HG02588 (cell line): ENCODE measurements around the gene CKB.

Source experiments
- ATAC-seq: cut with Tn5 transposase; IDR thresholded peaks from one replicate; pipeline ENCODE4 v1.9.1; 2021; ENCODE audit warnings: mild to moderate bottlenecking, moderate library complexity; ENCODE audit not compliant: unreplicated experiment

Gene CKB

DNA sequence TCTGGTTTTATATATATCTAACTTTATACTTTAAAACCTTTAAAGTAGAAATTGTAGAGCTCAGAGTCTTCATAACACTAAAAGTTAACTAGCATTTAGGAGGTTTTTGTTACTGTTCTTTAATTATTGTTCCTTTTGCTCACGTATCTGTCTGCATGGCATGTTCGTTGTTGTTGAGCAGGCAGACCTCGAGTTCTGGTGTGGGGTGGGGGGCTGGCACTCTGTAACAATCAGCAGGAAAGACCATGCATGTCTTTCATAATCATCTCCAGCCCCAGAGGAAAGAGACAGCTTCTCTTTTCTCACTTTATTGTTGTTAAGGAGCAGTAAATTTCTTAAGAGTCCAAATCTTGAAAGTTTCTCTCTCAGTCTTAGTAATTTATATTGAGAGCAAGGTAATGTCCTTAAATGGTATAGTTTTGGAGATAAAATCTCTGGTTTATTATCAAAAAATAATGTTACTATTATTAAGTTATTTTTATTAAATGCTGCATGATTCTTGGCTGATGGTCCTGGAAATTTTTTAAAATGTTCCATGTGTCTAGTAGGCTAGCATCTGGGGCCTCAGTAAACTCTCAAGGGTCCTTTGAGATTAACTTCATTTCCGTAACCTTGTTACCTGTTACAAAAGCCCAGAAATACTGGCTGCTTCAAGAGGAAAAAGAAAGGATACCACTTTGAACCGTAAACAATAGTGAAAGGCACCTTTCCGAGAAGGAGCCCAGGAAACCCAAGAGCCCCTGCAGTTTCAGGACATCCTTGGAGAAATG lies 30.3 kb downstream of the CKB start:
- ATAC-seq: no peak

DNA sequence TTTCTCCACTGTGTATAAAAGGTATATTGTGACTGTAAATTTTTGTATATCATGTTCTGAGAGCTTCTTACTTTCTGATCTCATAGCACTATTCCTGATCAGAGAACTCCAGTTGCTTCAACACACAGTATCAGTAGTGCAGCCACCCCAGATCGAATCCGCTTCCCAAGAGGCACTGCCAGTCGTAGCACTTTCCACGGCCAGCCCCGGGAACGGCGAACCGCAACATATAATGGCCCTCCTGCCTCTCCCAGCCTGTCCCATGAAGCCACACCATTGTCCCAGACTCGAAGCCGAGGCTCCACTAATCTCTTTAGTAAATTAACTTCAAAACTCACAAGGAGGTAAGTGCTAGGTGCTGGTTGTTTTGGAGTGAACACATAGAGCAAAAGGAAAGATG lies 30.9 kb downstream of the CKB start:
- ATAC-seq: no peak

DNA sequence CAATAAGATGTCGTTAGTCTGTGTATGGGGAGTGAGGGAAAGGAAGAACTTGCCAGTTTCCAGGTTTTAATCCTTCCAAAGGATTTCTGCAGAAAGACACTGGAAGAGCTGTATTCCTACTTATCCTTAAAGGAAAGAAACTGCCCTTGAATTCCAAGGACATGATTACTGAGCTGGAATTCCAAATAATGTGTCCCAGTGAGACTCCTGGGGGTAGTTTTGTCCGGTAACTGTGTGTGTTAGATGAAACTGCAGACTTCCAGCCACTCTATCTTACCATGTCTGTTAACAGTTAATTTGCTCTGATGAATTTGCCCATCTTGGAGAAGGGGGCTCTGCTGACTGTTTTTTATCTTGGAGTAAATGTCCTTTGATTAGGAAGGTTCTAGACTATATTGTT lies 33.0 kb downstream of the CKB start:
- ATAC-seq: no peak

DNA sequence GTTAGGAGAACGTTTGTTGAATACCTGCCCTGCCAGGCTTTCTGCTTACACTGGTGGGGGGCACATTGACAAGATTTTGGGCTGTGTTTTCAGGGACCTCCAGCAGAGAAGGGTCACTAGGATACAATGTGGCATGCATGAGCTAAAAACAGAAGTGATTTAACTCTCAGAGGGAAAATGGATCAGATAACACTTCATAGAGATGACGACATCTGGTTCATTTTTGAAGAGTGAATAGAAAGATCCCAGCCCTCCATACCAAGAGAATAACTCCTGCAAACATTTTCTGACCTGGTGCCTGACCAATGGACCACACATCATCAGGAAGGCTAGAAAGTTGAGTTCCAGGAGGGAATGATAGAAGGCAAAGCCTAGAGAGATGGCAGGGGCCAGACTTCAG lies 33.7 kb downstream of the CKB start:
- ATAC-seq: no peak

DNA sequence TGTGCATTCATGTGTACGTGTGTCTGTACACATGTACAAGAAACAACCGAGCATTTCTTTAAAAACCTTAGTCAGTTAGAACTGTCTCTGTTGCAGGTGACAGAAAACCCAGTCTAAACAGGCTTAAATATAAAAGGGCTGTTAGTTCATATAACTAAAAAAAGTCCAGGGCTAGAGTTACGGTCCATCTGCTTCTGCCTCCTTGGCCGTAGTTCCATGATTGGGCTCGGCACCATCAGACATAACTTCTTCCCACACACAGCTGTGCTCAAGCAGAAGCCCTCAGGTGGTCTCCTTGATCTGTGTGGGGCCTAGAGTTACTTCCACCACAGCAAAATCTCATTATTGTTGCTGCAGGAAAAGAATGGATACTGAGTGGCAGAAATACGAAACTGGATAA lies 34.6 kb downstream of the CKB start:
- no peak for ATAC-seq

DNA sequence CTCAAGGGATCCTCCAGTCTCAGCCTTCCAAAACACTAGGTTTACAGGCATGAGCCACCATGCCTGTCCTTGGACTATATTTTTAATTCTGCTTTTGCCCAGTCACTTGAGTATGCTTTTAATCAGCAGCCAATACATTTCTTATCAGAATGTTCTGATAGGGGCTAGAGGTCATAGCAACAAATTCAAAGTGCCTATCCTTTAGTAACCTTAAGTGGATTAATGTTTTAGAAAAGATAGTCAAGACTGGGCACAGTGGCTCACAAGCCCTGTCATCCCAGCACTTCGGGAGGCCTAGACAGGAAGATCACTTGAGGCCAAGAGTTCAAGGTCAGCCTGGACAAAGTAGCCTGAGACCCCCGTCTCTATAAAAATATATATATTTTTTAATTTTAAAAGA lies 37.1 kb downstream of the CKB start:
- ATAC-seq: no peak

DNA sequence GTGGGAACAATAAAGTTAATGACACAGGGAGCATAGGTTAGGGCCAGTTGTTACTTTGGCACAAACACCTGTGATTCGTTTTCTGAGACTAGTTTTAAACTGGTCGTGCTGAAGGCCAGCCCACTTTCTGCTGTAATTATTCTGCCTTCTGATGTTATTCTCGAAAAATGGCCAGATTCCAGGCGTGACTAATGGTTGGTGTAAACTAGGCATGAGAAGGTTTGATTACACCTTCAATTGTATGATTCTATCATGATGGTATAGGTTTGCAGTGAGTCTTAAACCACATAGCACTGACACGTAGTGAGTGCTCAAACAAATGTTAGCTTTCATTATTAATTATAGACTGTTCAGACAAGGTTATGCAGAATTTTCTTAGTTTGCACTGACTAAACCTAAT lies 39.0 kb downstream of the CKB start:
- no peak for ATAC-seq

DNA sequence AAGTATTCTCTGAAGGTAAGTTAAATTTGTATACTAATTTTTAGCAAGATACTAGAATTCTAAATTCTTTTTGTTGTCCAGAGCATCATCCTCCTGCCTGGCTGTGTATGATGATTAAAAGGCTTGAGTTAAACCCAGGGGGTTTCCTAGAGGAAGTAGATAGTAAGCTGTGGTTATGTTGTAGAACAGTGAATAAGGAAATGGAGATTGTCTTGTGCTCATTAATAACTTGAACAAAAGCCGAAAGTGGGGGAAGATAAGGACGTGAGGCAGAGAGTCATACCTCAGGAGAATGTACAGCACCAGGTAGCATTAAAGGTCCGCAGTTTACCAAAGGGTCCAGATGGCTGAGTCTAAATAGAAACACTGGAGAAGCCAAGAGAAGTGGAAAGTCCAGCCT lies 42.0 kb downstream of the CKB start:
- no peak for ATAC-seq

DNA sequence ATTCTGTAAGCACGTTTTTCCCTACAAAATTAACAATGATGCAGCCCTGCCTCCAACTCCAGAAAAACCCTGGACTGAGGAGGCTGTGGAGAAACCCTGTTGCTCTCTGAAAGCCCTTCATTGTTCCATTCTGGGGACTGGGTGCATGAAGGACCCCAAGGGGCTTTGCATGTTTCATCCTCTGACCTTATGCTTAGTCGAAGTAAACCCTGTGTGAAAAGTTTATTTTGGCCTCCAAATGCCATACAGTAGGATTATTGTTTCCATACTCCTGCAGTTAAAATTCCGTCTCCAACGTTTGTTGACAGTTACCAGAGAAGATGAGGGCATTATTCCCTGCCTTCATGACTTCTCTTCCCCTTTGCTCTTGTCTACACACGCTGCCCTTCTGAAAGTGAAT lies 46.0 kb downstream of the CKB start:
- ATAC-seq: no peak

DNA sequence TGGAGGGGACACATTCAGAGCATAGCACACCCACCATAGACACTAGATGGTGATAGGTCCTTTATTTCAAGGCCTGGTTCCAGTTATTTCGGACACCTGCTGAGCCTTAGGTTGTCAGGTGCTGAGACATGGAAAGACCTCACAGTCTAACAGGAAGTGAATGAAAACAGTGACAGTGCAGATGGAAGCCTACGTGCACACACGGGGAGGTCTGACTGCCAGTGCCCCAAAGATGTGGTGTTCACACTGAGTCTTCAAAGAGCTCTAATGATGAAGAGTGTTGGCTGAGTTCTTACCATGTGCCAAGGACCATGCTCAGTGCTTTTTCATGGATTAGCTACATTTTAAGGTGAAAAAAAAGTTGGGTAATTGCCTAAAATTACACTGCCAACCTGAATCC lies 46.6 kb downstream of the CKB start:
- no peak for ATAC-seq

DNA sequence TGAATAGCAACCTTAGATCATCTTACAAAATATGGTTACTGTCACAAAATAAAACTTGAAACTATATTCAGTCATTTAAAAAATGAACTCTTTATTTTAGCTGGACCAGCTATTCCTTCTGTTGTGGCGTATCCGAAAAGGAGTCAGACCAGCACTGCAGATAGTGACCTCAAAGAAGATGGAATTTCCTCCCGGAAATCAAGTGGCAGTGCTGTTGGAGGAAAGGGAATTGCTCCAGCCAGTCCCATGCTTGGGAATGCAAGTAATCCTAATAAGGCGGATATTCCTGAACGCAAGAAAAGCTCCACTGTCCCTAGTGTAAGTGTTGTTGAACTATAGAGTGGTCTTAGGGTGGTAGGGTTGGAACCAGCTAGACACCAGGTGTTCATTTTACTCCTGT lies 47.7 kb downstream of the CKB start:
- no peak for ATAC-seq

DNA sequence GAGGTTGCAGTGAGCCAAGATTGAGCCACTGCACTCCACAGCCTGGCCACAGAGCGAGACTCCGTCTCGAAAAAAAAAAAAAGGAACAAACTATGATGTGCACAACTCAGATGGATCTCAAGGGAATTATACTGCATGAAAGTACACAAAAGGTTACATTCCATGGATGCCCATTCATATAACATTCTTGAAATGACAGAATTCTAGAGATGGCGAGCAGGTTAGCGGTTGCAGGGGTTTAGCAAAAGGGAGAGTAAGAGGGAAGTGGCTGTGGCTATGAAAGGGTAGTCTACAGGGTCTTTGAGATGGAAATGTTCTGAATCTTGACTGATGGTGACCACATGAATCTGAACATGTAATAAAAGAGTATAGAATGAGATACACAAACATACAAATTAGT lies 49.7 kb downstream of the CKB start:
- no peak for ATAC-seq
